DMS79 treated with DMSO at 0.1 percent for 48 hours (cell line): ENCODE results near the gene COL7A1.

ENCODE experiments used
- DNase-seq: peaks from one replicate; lab custom pipeline; 2025; lab: John Stamatoyannopoulos, UW

COL7A1 gene

DNA sequence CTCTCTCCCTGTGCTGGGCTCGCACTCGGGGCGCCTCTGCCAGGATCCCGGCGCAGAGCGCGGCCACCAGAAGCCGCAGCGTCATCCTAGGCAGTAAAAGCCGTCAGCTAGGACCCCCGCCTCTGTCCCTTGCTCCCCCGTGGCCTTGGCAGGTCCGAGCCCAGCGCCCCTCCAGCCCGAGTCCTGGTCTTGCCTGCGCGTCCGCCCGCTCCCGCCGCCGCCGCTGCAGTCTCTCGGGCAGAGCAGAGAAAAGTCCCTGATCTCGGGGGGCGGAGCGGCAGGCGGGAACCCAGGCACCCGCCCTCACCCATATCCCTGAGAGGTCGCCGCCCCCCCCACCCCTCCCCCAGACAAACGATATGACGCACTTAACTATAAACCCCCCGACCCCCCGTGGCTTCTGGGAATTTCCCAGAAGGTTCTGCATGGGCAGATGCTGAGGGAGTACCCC lies at the start of gene COL7A1:
COL7A1 (minus strand) TSS at position 255 of the 451 bp plus-strand sequence; CDS start at position 85, 170 bp downstream.
- DNase-seq, result no peak

DNA sequence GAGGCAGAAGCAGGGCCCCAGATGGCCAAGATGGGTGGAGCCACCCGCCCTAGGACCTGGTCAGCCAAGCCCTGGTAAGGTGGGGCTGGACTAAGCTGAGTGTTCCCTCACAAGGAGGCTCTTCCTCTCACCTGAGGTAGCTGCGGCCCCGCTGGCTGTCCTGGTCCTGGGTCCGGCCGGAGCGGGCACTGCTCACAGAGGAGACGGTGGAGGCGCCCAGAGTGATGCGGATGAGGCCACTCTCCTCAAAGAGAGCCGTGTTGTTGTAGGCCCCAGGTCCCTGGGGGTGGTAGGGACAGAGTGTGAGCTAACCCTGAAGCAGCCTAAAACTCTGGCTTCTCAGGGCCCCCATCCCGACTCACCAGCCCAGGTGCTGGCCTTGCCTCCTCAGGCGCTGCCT lies 47.5 kb upstream of the COL7A1 start:
- DNase-seq, result no peak

- DNase-seq, result no peak
Measured at GRCh38 chr3:48641396-48641795, 46.3 kb upstream of the COL7A1 start.

- DNase-seq, result no peak
Measured at GRCh38 chr3:48639944-48640606, 44.9 kb upstream of the COL7A1 start.

DNA sequence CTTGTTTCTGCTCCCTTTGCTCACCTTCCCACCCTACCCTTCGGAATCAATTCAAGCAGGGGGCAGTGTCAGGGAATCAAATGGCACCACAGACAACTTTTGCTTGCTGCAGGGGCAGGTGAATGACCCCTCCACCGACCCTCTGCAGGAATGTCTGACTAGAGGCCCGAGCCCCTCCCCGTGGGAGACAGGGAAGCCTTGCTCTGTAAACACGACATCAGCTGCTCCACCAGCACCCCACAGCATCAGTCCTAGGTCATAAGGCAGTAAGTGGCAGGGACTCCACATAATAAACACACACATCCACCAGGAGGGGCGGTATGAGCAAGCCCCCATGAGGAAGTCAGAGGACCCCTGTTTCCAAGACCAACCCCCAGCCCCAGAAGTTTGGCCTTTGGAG lies 42.2 kb upstream of the COL7A1 start:
- no peak for DNase-seq

DNA sequence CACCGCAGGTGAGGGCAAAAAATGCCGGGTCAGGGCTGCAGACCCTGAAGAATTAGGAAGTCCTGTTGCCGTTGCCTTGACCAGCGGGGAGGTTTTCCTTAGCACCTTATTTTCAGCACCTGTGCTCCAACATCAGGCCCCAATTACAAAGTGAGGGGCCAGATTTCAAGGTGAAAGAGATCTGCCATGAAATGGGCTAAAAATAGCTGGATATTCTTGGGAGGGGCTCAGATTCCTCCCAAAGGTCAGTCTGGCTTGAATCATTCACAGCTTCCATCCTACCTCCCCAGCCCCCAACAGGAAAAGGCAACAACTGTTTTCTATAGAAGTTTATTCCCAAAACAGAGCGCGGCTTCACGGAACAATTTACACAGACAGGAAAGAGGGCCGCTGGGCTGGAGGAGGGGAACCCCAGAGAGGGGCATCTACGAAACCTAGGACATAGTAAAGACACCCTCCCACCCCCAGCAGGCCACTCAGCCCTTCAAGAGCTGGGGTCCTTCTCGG lies 41.1 kb upstream of the COL7A1 start:
- DNase-seq, result no peak

- DNase-seq, result peak; percentile 57
Measured at GRCh38 chr3:48635222-48636021, 40.3 kb upstream of the COL7A1 start, which contains the start of gene SLC26A6. Gene SLC26A6, minus strand, starts transcription at chr3:48635461. Its CDS starts 68 bp downstream, at chr3:48635393.

- DNase-seq, result no peak
Measured at GRCh38 chr3:48634661-48635221, 39.6 kb upstream of the COL7A1 start.

- DNase-seq, result no peak
Measured at GRCh38 chr3:48633743-48634142, 38.6 kb upstream of the COL7A1 start.

DNA sequence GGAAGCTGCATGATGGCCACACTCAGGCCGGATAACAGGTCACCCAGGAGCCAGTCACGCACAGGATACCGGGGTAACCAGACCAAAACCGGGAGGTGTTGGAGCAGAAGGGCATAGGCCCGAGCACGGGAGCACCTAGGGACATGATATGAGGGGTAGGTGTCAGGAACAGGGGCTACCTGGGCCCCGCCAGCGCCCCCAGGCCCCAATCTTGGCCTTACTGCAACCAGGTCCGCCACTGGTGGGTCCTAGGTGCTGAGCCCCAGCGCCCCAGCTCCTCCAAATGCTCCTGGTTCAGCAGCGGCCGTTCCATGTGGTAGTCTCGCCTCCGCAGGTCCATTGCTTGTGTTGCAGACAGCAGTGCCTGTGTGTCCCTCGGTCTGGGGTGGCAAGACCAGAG lies 38.1 kb upstream of the COL7A1 start:
- no peak for DNase-seq

GRCh38 chr3:48631516-48632448 lies 36.7 kb upstream of the COL7A1 start:
- DNase-seq, result no peak

DNA sequence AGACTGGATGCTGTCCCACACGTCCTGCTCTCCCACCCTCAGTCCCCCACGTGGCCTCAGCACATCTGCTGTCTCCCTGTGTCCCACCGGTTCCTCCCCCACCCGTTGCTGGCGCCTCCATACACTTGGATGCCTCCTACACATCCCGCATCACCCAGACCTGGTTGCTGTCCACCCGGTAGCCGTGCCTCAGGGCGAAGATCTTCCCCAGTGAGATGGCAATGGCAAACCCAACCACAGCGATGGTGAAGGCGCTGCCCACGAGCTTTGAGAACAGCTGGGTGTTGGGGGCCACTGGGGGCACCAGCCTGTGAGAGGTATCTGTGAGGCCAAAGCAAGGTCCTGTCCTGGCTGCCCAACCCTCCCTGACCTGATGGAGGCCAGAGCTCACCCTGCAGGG lies 35.7 kb upstream of the COL7A1 start:
- DNase-seq, result no peak

DNA sequence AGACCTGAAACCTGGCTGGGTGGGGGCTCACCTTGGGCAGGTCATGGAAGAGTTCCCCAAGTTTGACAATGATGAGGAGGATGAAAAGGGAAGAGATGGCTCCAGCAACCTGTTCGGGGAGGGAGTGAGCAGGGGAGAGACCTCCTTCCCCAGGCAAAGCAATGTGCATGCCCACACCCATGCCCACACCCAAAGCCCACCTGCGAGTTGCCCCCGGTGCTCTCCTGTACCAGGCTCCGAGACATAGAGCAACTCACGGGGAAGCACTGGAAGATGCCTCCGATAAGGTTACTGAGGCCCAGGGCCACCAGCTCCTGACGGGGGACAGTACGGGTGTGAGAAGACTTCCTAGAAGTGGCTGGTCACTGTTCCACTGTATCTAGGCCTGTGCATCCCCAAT lies 35.3 kb upstream of the COL7A1 start:
- DNase-seq, result no peak

DNA sequence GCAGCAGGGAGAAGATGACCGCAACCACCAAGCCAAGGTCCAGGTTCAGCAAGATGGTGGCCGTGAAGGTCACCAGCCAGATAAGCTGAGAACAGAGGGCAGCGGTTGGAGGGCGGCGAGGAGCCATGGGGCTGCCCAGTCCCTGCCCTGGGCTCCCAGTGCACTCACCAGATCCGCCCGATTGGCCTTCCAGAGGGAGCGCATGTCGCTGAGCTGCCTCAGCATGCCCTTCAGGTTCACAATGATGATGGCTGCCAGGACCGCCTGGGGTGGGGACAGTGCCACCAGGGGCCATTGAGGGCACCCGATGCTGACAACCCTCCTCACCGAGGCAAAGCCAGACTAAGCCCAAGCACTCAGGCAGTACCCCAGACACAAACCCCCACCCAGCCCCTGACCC lies 34.8 kb upstream of the COL7A1 start:
- DNase-seq, result no peak

GRCh38 chr3:48628277-48629017 lies 33.3 kb upstream of the COL7A1 start:
- DNase-seq, result no peak

DNA sequence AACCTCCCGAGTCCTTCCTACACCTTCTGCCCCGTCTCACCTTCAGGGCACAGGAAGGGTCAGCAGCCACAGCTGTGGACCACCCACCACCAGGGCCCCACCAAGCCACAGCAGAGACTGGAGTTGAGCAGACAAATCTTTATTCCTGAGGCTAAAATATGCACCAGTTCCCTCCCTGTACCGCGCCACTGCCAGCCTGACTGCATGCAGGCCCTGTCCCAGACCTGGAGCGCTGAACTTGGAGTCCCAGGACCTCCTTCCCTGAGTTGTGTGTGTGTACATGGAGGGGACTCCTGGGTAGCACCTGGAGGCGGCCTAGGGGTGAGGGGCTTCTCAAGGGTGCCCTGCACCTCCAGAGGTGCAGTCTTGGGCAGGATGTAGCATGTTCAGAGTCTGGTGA lies 30.5 kb upstream of the COL7A1 start:
- no peak for DNase-seq

DNA sequence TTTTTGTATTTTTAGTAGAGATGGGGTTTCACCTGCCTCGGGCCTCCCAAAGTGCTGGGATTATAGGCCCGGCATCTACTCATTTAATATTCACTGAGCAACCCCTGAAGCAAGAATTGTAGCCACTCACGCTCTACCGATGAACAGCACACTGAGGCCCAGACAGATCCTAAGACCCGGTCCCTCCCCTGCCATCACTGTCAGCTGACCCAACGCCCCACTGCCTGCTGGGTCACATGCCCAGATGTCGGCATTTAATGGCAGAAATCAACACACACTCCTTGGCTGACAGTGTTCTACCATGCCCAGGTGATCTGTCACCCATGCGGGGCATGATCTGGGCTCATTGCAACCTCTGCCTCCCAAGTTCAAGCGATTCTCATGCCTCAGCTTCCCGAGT lies 29.6 kb upstream of the COL7A1 start:
- no peak for DNase-seq

DNA sequence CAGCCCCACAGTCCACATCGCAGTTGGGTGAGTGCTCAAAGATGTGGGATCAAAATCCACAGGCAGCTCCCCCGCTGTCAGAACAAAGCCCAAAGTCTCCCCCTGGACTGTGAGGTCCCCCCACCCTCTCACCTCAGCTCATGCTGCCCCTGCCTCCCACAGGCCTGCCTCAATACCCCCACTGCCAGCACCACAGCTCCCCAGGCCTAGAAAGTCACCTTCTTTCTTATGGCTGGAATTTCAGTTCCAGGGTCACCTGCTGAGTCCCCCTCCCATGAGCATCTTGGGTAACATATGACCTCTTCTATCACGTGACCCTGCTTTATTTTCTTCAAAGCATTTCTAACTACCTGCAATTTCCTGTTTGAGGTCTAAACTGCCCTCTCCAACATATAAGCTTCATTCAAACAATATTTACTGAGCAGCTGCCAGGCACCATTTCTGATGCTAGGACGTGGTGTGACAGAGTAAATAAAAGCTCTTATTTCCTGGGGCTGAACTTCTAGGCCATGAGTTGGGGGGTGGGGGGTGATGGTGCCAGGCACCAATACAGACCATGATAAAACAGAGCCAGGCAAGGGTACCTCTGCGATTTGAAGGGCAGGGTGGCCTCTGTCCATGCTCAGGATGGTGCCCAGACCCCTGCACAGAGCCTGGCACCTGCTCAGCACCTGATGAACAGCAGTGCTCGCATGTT lies 28.9 kb upstream of the COL7A1 start:
- peak; percentile 3 for DNase-seq

DNA sequence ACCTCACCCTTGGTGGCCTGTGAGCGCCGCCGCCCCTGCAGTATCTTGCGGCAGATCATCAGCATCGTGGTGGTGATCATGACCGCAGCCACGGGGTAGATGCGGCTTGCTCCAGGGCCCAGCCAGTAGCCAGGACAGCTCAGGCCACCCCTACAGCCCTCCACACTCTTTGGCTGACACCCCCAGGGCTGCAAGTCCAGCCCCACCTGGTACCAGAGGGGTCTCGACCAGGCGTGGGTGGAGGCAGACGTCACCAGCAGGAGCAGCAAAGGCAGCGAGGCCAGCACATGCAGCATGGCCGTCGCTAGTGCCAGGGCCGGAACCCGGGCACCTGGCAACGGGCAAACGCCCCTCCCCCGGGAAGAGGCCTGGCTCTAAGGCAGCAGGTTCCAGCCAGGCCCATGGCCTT lies 26.3 kb upstream of the COL7A1 start, which contains the start of gene TMEM89:
TMEM89 (minus strand) TSS at position 309 of the 409 bp plus-strand sequence; CDS start at position 296, 13 bp downstream.
- DNase-seq, result no peak
